Thyroid gland (tissue), 4 donors: Measurements from ENCODE around the gene ESCO1.

ENCODE experiments used
- POLR2A ChIP-seq, 2 donors: fragments of 450-650 bp; IDR thresholded peaks; one replicate each; pipeline ENCODE4 v1.6.1; 2017; ENCODE audit warnings: antibody characterized with exemption in 2 of 2, mild to moderate bottlenecking in 2 of 2, moderate library complexity in 1 of 2
- TF ChIP-seq, protein P1 (sequence below), 6 experiments: fragments of 200-600 bp in 3 of 6; fragments of 450-650 bp in 3 of 6; sonication (generic) in 3 of 6; IDR thresholded peaks; one replicate each; pipeline ENCODE4 v1.5.1; 2016 to 2019; ENCODE audit warnings: antibody characterized with exemption in 6 of 6, mild to moderate bottlenecking in 2 of 6, inconsistent platforms in 1 of 6, moderate library complexity in 1 of 6

DNA sequence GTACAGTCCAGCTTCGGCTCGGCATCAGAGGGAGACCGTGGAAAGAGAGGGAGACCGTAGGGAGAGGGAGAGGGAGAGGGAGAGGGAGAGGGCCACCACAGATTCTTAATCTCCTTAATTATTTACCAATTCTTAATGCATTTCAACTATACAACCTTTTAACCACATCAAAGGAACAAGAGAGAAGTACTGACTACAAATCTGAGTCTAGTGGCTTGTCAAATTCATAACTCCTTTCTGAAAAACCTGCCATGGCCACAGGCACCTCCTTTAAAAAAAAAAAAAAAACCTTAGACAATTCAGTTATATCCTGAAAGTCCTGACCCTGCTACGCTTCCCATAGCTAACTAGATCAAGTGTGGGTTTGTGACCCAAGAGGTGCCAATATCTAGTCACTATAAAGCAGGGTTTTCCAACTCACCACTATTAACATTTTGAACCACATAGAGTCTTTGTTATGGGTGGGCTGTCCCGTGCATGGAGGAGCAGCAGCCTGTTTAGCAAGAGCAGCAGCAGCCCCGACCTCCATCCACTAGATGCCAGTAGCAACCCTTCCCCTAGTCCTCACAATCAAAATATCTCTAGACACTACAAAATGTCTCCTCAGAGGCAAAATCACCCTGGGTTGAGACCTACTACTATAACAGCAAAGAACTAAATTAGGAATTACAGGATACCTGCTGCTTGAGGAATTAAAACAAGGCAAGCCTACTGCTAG lies 6.8 kb downstream of the ESCO1 start:
- TF ChIP-seq, protein P1, sequence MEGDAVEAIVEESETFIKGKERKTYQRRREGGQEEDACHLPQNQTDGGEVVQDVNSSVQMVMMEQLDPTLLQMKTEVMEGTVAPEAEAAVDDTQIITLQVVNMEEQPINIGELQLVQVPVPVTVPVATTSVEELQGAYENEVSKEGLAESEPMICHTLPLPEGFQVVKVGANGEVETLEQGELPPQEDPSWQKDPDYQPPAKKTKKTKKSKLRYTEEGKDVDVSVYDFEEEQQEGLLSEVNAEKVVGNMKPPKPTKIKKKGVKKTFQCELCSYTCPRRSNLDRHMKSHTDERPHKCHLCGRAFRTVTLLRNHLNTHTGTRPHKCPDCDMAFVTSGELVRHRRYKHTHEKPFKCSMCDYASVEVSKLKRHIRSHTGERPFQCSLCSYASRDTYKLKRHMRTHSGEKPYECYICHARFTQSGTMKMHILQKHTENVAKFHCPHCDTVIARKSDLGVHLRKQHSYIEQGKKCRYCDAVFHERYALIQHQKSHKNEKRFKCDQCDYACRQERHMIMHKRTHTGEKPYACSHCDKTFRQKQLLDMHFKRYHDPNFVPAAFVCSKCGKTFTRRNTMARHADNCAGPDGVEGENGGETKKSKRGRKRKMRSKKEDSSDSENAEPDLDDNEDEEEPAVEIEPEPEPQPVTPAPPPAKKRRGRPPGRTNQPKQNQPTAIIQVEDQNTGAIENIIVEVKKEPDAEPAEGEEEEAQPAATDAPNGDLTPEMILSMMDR (IDR thresholded peaks at IDR 0.05): no peak
- TF ChIP-seq POLR2A (IDR thresholded peaks at IDR 0.05): no peak
